IPS-15b (cell line): Measurements from ENCODE around the gene PHPT1.
A peak's percentile ranks its signal among the peaks of the same experiment; 100 is the strongest.

Source experiments
- H3K27me3 ChIP-seq: one replicate; pipeline ENCODE4 v1.6.1; 2013; ENCODE audit warnings: low read length; ENCODE audit not compliant: control insufficient read depth, insufficient read depth
- H3K36me3 ChIP-seq: one replicate; pipeline ENCODE4 v1.6.1; 2013; ENCODE audit warnings: low read length; ENCODE audit not compliant: control insufficient read depth, insufficient read depth
- H3K4me1 ChIP-seq: one replicate; pipeline ENCODE4 v1.6.1; 2013; ENCODE audit warnings: mild to moderate bottlenecking, low read length; ENCODE audit not compliant: control insufficient read depth, insufficient read depth
- H3K4me3 ChIP-seq: one replicate; pipeline ENCODE4 v1.5.1; 2013; ENCODE audit warnings: low read depth, low read length
- H3K9ac ChIP-seq: one replicate; pipeline ENCODE4 v1.6.1; 2013; ENCODE audit warnings: low read depth, mild to moderate bottlenecking, low read length
- H3K9me3 ChIP-seq: one replicate; pipeline ENCODE4 v1.6.1; 2013; ENCODE audit warnings: mild to moderate bottlenecking, low read length; ENCODE audit not compliant: control insufficient read depth, insufficient read depth

Gene PHPT1

DNA sequence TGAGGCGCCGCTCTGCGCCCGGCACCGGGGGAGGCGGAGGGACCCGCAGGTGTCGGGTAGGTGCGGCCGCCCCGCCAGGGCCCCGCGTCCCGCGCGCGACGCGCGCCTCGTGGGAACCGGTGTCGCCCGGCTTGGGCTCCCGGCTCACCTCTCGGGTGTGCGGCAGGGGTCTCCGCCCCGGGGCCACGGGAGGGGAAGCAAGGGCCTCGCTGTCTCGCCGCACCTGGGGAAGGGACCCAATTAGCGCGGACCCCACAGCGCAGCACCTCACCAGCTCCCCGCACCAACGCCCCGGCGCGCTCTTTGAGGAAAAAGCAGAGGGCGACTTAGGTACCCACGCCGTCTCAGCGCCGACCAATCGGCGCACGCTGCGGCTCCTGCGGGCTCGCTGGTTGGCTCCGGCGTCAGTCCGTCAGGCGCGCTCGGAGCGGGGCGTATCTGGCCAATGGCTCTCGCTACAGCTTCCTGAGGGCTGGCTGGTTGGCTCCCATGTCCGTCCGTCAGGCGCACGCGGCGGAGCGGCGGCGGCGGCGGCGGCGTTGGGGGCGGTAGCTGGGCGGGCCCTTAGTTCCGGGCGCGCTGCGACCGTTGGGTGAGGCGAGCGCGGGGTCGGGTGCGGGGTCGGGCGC, 36.9 kb downstream of the PHPT1 start, which contains the start of gene TRAF2:
TSS of gene TRAF2 (plus strand) at position 567 of the 629 bp plus-strand sequence. CDS start 12,225 bp downstream, outside the sequence.
- Histone ChIP-seq H3K9ac (peak within 1 kb of the TSS; percentile 83), H3K36me3 (peaks cover 9% of the 10 kb centered on the region), H3K9me3 (no peaks in the 10 kb centered on the region), H3K27me3 (no peaks in the 10 kb centered on the region), H3K4me3 (peak within 1 kb of the TSS; percentile 71), H3K4me1 (peaks cover 5% of the 10 kb centered on the region)

DNA sequence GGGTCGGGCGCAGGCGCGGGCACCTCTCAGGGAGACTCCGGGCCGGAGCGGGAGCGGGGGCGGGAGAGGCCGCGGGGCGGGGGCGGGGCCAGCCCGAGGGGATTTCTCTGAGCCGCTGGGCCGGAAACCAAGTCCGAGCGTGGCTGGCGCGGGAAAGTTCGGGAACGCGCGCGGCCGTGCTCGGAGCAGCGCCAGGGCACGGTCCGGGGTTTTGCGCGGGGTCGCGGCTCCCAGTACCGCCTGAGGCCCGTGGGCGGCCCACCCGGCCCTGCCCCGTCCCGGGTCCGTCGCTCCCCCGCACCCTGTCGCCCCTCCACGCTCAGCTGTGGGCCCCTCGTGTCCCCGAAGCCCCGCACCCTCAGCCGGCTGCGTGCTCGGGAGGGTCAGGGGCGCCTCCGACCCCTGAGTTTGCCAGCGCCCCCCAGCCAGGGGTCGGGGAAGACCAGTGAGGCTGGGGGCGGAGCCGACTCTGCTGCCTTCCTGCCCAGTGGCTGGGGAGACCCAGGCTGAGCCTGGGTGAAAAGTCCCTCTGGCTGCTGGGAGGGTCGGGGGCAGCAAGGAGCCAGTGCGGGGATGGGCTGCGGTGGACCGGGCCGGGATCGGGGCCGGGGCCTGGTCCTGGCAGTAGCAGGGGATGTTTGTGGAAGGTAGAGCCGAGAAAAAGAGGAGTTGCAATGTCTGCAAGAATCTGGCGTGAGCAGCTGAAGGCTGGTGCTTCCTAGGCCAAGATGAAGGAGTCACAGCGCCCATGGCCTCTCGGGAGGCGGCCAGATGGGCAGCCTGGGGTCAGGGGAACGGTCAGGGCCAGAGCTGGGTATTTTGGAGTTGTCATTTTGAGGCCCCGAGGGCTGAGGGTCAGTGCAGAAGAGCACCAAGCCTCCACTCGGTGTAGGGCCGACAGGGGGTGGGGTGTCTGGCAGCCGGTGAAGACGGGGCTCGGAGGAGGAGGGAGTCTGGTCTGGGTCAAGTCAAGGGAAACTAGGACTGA, 37.7 kb downstream of the PHPT1 start:
- no peaks in the 10 kb centered on the region for H3K9me3 ChIP-seq
- H3K27me3 ChIP-seq: no peaks in the 10 kb centered on the region
- H3K9ac ChIP-seq: peak overlapping the region; percentile 83
- H3K4me1 ChIP-seq: peaks cover 3% of the 10 kb centered on the region
- peak overlapping the region; percentile 70 for H3K4me3 ChIP-seq
- peaks cover 9% of the 10 kb centered on the region for H3K36me3 ChIP-seq

- no peak overlapping the region for H3K9ac ChIP-seq
Measured at GRCh38 chr9:136888454-136888853, 39.2 kb downstream of the PHPT1 start.

DNA sequence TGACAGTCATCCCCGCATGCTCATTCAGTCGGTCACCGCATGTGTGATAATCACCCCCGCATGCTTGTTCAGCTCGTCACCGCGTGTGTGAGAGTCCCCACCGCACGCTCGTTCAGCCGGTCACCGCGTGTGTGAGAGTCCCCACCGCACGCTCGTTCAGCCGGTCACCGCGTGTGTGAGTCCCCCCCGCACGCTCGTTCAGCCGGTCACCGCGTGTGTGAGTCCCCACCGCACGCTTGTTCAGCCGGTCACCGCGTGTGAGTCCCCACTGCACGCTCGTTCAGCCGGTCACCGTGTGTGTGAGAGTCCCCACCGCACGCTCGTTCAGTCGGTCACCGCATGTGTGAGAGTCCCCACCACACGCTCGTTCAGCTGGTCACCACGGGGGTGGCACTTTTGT, 40.6 kb downstream of the PHPT1 start:
- Histone ChIP-seq H3K9me3 (no peaks in the 10 kb centered on the region), H3K27me3 (no peaks in the 10 kb centered on the region), H3K4me1 (no peaks in the 10 kb centered on the region), H3K9ac (no peak overlapping the region), H3K36me3 (peaks cover 9% of the 10 kb centered on the region), H3K4me3 (no peak overlapping the region)

More at GRCh38 chr9:136888454-136888853, 39.2 kb downstream of the PHPT1 start:
- no peak overlapping the region for H3K4me3 ChIP-seq
- peaks cover 9% of the 10 kb centered on the region for H3K36me3 ChIP-seq
- H3K9me3 ChIP-seq: no peaks in the 10 kb centered on the region
- H3K27me3 ChIP-seq: no peaks in the 10 kb centered on the region
- no peaks in the 10 kb centered on the region for H3K4me1 ChIP-seq

- no peak overlapping the region for H3K9ac ChIP-seq
- H3K36me3 ChIP-seq: peaks cover 9% of the 10 kb centered on the region
Measured at GRCh38 chr9:136890661-136891060, 41.5 kb downstream of the PHPT1 start.

GRCh38 chr9:136896027-136896426, 46.8 kb downstream of the PHPT1 start:
- no peaks in the 10 kb centered on the region for H3K4me1 ChIP-seq
- H3K4me3 ChIP-seq: no peak overlapping the region
- H3K9me3 ChIP-seq: no peaks in the 10 kb centered on the region
- H3K36me3 ChIP-seq: peaks cover 13% of the 10 kb centered on the region
- H3K9ac ChIP-seq: no peak overlapping the region
- no peaks in the 10 kb centered on the region for H3K27me3 ChIP-seq

More at GRCh38 chr9:136890661-136891060, 41.5 kb downstream of the PHPT1 start:
- no peak overlapping the region for H3K4me3 ChIP-seq
- H3K27me3 ChIP-seq: no peaks in the 10 kb centered on the region
- H3K4me1 ChIP-seq: no peaks in the 10 kb centered on the region
- H3K9me3 ChIP-seq: no peaks in the 10 kb centered on the region

DNA sequence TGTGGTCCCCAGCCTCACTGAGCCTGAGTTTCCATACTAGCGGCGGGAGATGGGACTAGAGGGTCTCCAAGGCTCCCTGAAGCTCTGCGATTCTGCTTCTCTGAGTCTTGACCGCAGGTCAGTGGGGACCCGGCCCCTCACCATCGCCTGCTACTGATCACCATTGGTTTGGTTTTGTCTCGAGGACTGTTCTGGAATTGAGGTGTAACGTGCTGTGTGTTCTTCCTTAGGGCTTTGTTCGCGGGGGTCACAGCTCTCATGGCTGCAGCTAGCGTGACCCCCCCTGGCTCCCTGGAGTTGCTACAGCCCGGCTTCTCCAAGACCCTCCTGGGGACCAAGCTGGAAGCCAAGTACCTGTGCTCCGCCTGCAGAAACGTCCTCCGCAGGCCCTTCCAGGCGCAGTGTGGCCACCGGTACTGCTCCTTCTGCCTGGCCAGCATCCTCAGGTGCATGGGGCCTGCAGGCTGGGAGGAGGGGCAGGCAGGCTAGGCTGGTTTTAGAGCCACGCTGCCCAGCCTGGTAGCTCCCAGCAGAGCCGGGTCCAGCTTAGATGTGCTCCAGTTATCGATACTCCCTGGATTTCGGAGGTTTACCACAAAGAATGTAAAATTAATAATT, 49.4 kb downstream of the PHPT1 start:
- Histone ChIP-seq H3K36me3 (peaks cover 27% of the 10 kb centered on the region), H3K4me1 (no peaks in the 10 kb centered on the region), H3K27me3 (no peaks in the 10 kb centered on the region), H3K9ac (no peak overlapping the region), H3K9me3 (no peaks in the 10 kb centered on the region), H3K4me3 (no peak overlapping the region)

DNA sequence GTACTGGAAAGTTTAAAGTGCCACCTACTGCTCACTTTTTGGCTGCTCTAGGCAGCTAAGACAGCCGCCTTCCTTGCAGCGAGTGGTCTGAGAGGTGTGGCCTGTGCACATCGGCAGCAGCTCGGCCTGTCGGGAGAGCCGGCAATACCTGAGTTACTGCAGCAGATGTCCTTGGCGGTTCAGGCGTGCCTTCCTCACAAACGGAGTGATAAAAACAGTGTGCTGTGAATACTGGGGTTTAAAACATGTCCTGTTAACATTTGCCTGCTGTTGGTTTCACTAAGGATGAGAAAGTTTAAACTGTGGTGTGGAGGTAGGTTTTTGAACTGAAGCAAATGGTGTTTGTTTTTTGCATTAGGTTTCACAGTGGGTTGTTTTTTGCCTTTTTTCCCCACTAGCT, 50.0 kb downstream of the PHPT1 start:
- no peaks in the 10 kb centered on the region for H3K27me3 ChIP-seq
- H3K9ac ChIP-seq: no peak overlapping the region
- H3K36me3 ChIP-seq: peaks cover 27% of the 10 kb centered on the region
- no peak overlapping the region for H3K4me3 ChIP-seq
- H3K9me3 ChIP-seq: no peaks in the 10 kb centered on the region
- H3K4me1 ChIP-seq: no peaks in the 10 kb centered on the region

DNA sequence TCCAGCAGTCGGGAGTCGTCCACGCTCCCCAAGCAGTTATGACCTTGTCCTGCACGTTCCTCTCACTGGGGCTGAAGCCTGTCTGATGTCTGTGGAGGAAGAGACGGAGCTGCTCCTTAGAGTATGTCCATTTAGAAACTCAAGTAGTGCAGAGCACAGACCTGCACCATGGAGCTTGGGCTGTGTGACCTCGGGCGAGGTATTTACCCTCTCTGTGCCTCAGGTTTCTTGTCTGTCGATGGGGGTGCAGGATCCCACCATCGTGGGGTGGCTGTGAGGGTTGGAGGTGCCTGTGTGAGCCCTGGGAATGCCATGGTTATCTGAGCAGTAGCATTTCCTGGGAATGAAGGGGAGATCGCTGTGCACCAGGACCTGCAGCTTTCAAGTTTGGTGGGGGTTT, 51.3 kb downstream of the PHPT1 start:
- no peak overlapping the region for H3K9ac ChIP-seq
- H3K9me3 ChIP-seq: no peaks in the 10 kb centered on the region
- H3K27me3 ChIP-seq: no peaks in the 10 kb centered on the region
- H3K4me1 ChIP-seq: no peaks in the 10 kb centered on the region
- H3K4me3 ChIP-seq: no peak overlapping the region
- H3K36me3 ChIP-seq: peaks cover 27% of the 10 kb centered on the region
